NT2/D1 (cell line): ENCODE measurements around the gene RBFOX2.

Source experiments
- SUZ12 ChIP-seq: IDR thresholded peaks from 2 replicates; pipeline ENCODE4 v1.6.1; 2011; ENCODE audit not compliant: insufficient read length, insufficient read depth; ENCODE audit errors: extremely low read depth
- YY1 ChIP-seq: IDR thresholded peaks from 2 replicates; pipeline ENCODE4 v1.6.1; 2011; ENCODE audit not compliant: insufficient read length, insufficient read depth
- ZNF274 ChIP-seq: IDR thresholded peaks from 2 replicates; pipeline ENCODE4 v1.6.1; 2011; ENCODE audit warnings: mild to moderate bottlenecking, low read depth, low read length

DNA sequence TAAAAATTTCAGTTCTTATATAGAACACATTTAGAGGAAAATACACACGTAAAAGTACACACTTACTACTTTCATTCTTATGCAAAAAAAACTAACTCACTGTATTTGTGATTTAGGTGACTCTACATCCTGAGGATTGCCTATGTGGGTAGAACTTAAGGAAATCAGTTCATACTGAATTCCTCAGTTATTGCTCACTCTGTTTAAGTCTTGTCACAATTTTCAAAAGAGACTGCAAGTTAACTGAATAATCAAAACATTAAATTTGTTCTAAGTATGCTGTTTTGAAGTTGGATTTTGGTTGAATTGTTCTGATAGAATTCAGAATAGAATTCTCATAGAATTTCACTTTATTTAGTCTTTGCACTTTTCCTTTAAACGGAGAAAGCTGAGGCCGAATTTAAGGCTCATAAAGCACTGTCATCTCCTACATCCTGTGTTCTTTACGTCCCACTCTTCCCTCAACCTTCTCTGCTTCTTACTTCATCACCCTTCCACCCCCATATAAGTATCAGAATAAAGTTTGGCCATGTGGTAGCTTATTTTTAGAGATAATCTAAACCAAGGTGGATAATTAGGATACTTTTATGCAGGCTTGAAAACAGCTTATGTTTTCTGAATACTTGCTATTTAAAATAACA is 251.2 kb downstream of the RBFOX2 start:
- no peak for TF ChIP-seq ZNF274
- TF ChIP-seq YY1, result no peak
- TF ChIP-seq SUZ12, result no peak
